HL-60 (cell line): ENCODE data around the gene TMC5.

ENCODE experiments used
- DNase-seq, 2 experiments: peaks; one replicate each; pipeline ENCODE4 v3.0.0-alpha.2; 2010 to 2020; ENCODE audit warnings: low read depth in 1 of 2, low spot score in 1 of 2
- H3K27ac ChIP-seq: fragments of 250-450 bp; sonication (Bioruptor Pico); replicated peaks from 2 replicates; pipeline ENCODE4 v1.5.1; 2020; ENCODE audit warnings: mild to moderate bottlenecking, moderate library complexity
- H3K27me3 ChIP-seq: fragments of 250-450 bp; sonication (Bioruptor Pico); 2 replicates; pipeline ENCODE4 v1.5.1; 2021; ENCODE audit warnings: mild to moderate bottlenecking, moderate library complexity; ENCODE audit not compliant: insufficient read depth, poor library complexity, severe bottlenecking
- H3K4me3 ChIP-seq: replicated peaks from 2 replicates; pipeline ENCODE4 v1.5.1; 2011; ENCODE audit warnings: mild to moderate bottlenecking, control low read depth, low read length; ENCODE audit not compliant: insufficient read depth
- GABPA ChIP-seq: IDR thresholded peaks from 2 replicates; pipeline ENCODE4 v1.6.1; 2012; ENCODE audit warnings: low read depth
- POLR2AphosphoS5 ChIP-seq: IDR thresholded peaks from 2 replicates; pipeline ENCODE4 v1.6.1; 2012; ENCODE audit warnings: low read depth
- SPI1 ChIP-seq: IDR thresholded peaks from 2 replicates; pipeline ENCODE4 v1.6.1; 2012; ENCODE audit warnings: low read depth, mild to moderate bottlenecking, borderline replicate concordance
- TF ChIP-seq, protein P1 (sequence below): IDR thresholded peaks from 2 replicates; pipeline ENCODE4 v1.6.1; 2012; ENCODE audit warnings: low read depth; ENCODE audit not compliant: insufficient replicate concordance
- TF ChIP-seq, protein P2 (sequence below): IDR thresholded peaks from one replicate; pipeline ENCODE4 v1.5.1; 2011; ENCODE audit warnings: low read length, control low read depth, inconsistent platforms; ENCODE audit not compliant: insufficient read depth

Gene TMC5

DNA sequence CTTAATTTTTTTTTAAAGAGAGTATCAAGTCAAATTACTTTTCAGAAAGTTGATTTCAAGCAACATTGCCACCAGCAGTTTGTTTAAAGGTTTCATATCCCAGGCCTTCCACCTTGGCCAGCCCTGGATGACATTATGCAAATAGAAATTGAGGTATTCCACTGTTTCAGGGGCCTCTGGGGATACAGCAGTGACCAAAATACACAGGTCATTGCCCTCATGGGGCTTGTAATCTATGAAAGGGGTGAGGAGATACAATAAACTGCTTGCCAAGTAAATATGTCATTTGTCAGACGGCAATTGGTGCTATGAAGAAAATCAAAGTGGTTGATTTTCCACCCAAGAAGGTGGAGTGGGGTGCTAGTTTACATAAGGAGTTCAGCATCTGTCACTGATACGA lies 37.8 kb upstream of the TMC5 start:
- Histone ChIP-seq H3K4me3 (no peak overlapping the region), H3K27me3 (peaks cover 3% of the 10 kb centered on the region), H3K27ac (no peak overlapping the region)
- TF ChIP-seq POLR2AphosphoS5 = no peak
- no peak for TF ChIP-seq SPI1
- TF ChIP-seq, protein P1, sequence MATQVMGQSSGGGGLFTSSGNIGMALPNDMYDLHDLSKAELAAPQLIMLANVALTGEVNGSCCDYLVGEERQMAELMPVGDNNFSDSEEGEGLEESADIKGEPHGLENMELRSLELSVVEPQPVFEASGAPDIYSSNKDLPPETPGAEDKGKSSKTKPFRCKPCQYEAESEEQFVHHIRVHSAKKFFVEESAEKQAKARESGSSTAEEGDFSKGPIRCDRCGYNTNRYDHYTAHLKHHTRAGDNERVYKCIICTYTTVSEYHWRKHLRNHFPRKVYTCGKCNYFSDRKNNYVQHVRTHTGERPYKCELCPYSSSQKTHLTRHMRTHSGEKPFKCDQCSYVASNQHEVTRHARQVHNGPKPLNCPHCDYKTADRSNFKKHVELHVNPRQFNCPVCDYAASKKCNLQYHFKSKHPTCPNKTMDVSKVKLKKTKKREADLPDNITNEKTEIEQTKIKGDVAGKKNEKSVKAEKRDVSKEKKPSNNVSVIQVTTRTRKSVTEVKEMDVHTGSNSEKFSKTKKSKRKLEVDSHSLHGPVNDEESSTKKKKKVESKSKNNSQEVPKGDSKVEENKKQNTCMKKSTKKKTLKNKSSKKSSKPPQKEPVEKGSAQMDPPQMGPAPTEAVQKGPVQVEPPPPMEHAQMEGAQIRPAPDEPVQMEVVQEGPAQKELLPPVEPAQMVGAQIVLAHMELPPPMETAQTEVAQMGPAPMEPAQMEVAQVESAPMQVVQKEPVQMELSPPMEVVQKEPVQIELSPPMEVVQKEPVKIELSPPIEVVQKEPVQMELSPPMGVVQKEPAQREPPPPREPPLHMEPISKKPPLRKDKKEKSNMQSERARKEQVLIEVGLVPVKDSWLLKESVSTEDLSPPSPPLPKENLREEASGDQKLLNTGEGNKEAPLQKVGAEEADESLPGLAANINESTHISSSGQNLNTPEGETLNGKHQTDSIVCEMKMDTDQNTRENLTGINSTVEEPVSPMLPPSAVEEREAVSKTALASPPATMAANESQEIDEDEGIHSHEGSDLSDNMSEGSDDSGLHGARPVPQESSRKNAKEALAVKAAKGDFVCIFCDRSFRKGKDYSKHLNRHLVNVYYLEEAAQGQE = no peak
- TF ChIP-seq GABPA = no peak
- TF ChIP-seq, protein P2, sequence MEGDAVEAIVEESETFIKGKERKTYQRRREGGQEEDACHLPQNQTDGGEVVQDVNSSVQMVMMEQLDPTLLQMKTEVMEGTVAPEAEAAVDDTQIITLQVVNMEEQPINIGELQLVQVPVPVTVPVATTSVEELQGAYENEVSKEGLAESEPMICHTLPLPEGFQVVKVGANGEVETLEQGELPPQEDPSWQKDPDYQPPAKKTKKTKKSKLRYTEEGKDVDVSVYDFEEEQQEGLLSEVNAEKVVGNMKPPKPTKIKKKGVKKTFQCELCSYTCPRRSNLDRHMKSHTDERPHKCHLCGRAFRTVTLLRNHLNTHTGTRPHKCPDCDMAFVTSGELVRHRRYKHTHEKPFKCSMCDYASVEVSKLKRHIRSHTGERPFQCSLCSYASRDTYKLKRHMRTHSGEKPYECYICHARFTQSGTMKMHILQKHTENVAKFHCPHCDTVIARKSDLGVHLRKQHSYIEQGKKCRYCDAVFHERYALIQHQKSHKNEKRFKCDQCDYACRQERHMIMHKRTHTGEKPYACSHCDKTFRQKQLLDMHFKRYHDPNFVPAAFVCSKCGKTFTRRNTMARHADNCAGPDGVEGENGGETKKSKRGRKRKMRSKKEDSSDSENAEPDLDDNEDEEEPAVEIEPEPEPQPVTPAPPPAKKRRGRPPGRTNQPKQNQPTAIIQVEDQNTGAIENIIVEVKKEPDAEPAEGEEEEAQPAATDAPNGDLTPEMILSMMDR = no peak
- no peak for DNase-seq

DNA sequence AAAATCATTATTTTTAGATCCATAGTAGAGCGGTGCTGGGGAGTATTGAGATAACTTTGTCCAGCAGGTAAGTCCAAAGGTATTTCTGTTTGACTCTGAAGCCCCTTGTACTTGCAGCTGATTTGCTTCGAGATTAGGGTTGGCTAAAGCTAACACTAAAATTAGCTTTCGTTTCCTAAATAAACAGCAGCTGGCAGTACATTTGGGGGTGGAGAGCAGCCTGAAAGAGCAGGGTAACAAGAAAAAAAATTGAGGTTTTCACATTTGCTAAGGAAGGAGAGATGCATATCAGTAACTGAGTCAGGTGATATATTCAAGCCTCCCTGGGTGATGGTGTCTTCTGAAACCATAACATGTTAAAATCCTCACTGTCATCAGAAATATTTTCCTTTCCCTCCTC lies 37.4 kb upstream of the TMC5 start:
- no peak overlapping the region for H3K27ac ChIP-seq
- no peak for DNase-seq
- H3K27me3 ChIP-seq = peaks cover 3% of the 10 kb centered on the region
- TF ChIP-seq GABPA (no peak), SPI1 (no peak), POLR2AphosphoS5 (no peak)
- TF ChIP-seq, protein P1 = no peak
- TF ChIP-seq, protein P2 = no peak
- no peak overlapping the region for H3K4me3 ChIP-seq

DNA sequence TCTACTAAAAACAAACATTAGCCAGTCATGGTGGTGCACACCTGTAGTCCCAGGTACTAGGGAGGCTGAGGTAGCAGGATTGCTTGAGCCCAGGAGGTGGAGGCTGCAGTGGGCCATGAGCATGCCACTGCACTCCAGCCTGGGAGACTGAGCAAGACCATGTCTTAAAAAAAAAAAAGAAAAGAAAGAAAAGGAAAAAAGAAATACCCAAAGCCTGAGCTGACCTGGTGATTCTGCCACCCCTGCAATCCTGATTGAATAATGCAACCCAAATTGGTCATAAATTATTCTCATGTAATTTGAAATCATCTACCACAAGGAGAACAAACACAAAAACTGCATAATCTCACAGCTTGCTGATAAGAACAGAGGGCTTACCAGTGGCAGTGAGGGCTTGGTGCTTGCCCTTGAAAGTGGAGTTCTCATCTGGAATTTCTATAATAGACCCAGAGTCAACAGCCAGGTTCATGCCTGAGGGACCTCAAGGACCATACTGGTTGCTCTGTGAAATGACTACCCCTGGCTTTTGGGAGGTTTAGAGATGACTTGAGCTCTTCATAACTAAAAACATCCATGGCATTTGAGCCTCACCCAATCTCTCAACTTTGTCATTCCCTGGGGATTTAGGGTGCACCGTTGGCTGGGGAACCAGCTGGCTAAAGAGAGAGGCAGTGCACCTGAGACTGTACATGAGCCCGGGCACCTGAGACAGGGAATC lies 35.4 kb upstream of the TMC5 start:
- H3K4me3 ChIP-seq = no peak overlapping the region
- H3K27ac ChIP-seq = no peak overlapping the region
- H3K27me3 ChIP-seq = peaks cover 3% of the 10 kb centered on the region
- no peak for TF ChIP-seq POLR2AphosphoS5
- TF ChIP-seq SPI1 = no peak
- TF ChIP-seq GABPA = no peak
- TF ChIP-seq, protein P1 = no peak
- TF ChIP-seq, protein P2 = no peak
- no peak for DNase-seq
